ENCODE results near the gene RNGTT.
"Not testable (repeated sequence)": the region's sequence is repeated elsewhere in the genome, so short reads cannot be mapped to it uniquely, and the experiment has no call there.

The RNGTT gene

DNA sequence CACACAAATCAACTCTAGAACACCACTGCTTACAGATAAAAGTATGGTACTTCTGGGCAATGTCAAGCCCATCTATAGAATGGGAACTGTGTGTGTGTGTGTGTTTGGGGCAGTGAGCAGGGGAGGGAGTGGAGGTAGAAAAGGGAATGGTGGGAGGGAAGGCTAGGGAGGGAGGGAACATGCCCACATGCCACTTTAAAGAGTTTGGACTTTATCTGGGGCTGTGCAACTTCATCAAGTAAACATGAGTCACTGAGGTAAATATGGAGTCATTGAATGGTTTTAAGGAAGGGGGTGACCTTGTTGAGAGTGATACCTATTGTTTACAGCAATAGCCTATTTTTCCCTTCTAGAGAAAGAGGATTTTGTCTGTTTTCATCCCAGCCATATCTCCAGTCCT is 22.5 kb upstream of the RNGTT start:
- in situ Hi-C loops (cut with MboI; ENCODE audit: low sequenced_read_pairs, unreplicated experiment): loop anchor here (10.0 to 25.0 kb wide), 2 partner anchors 269 to 626 kb away; no protein-coding TSS in a partner anchor

DNA sequence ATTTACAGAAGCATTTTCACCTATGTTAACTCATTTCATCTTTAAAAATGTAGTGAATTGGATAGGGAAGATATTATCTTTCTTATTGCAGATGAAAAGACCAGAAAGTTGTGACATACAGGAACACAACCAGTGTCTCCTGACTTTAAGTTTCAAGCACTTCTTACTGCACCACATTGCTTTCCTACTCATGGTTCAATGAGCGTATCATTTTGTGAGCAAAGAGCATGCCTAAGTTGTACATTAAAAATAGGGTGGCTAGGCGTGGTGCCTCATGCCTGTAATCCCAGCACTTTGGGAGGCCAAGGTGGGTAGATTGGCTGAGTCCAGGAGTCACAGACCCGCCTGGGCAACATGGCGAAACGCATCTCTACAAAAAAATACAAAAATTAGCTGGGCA is 21.2 kb upstream of the RNGTT start:
- DNase-seq (ENCODE audit: low spot score): no peak
- in situ Hi-C loops (cut with MboI; ENCODE audit: low sequenced_read_pairs, unreplicated experiment): loop anchor here (10.0 to 25.0 kb wide), 2 partner anchors 270 to 628 kb away; no protein-coding TSS in a partner anchor

More for the DNA sequence above, 22.5 kb upstream of the RNGTT start:
- no peak for DNase-seq (ENCODE audit: low spot score)
- TF ChIP-seq, protein P1, sequence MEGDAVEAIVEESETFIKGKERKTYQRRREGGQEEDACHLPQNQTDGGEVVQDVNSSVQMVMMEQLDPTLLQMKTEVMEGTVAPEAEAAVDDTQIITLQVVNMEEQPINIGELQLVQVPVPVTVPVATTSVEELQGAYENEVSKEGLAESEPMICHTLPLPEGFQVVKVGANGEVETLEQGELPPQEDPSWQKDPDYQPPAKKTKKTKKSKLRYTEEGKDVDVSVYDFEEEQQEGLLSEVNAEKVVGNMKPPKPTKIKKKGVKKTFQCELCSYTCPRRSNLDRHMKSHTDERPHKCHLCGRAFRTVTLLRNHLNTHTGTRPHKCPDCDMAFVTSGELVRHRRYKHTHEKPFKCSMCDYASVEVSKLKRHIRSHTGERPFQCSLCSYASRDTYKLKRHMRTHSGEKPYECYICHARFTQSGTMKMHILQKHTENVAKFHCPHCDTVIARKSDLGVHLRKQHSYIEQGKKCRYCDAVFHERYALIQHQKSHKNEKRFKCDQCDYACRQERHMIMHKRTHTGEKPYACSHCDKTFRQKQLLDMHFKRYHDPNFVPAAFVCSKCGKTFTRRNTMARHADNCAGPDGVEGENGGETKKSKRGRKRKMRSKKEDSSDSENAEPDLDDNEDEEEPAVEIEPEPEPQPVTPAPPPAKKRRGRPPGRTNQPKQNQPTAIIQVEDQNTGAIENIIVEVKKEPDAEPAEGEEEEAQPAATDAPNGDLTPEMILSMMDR (IDR thresholded peaks at IDR 0.05; ENCODE audit: borderline replicate concordance, control extremely low read depth, extremely low read depth, insufficient read depth, missing control alignments): no peak

DNA sequence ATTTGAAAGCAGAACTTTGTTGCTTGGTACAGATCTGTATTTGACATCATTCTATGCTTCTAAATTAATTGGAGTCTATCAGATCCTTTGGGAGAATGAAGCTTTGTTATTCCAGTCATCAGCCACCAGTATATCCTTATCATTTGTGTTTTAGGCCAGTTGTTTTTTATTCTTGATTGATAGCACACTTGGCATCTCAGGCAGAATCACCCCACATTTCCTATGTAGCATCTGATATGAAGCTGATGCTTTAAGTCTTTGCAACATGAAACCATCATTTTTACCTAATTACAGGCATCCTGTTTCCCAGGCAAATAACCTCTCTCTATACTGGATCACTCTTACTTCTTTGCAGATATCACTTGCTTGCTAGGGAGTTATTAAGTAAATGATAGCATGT is 20.7 kb upstream of the RNGTT start:
- DNase-seq (ENCODE audit: low spot score): no peak
- in situ Hi-C loops (cut with MboI; ENCODE audit: low sequenced_read_pairs, unreplicated experiment): loop anchor here (10.0 to 25.0 kb wide), 2 partner anchors 271 to 628 kb away; no protein-coding TSS in a partner anchor
- TF ChIP-seq, protein P1 (IDR thresholded peaks at IDR 0.05; ENCODE audit: borderline replicate concordance, control extremely low read depth, extremely low read depth, insufficient read depth, missing control alignments): no peak

More for the DNA sequence above, 21.2 kb upstream of the RNGTT start:
- TF ChIP-seq, protein P1 (IDR thresholded peaks at IDR 0.05; ENCODE audit: borderline replicate concordance, control extremely low read depth, extremely low read depth, insufficient read depth, missing control alignments): no peak

DNA sequence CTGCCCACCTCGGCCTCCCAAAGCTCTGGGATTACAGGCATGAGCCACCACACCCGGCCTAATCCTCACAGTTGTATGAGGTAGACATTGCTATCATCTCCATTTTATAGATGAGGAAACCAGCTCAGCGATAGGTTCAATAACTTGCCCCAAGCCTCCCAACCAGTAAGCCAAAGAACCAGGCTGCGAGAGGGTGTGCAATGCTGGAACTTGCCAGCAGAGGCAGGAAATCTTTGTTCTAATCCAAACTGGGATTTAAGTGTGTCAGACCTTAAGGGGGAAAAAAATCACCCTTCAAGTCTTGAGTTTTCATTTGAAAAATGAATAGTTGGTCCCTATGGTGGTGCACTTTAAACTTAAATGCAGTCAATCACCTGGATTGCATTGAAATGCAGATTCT is 20.1 kb upstream of the RNGTT start:
- TF ChIP-seq, protein P1 (IDR thresholded peaks at IDR 0.05; ENCODE audit: borderline replicate concordance, control extremely low read depth, extremely low read depth, insufficient read depth, missing control alignments): peak; percentile 18
- no peak for DNase-seq (ENCODE audit: low spot score)
- in situ Hi-C loops (cut with MboI; ENCODE audit: low sequenced_read_pairs, unreplicated experiment): loop anchor here (10.0 to 25.0 kb wide), 2 partner anchors 271 to 629 kb away; no protein-coding TSS in a partner anchor

DNA sequence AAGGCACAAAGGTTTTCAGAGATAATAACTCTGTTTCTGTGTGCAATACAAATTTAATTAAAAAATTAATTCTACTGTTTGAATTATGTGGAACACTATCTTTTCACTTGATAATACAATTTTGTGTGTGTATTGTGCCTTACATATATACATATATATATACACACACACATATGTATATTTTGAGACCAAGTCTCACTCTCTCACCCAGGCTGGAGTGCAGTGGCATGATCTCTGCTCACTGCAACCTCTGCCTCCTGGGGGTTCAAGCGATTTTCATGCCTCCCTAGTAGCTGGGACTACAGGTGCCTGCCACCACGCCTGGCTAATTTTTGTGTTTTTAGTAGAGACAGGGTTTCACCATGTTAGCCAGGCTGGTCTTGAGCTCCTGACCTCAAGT is 19.7 kb upstream of the RNGTT start:
- in situ Hi-C loops (cut with MboI; ENCODE audit: low sequenced_read_pairs, unreplicated experiment): loop anchor here (10.0 to 25.0 kb wide), 2 partner anchors 272 to 629 kb away; no protein-coding TSS in a partner anchor
- not testable (repeated sequence) for DNase-seq (ENCODE audit: low spot score)

DNA sequence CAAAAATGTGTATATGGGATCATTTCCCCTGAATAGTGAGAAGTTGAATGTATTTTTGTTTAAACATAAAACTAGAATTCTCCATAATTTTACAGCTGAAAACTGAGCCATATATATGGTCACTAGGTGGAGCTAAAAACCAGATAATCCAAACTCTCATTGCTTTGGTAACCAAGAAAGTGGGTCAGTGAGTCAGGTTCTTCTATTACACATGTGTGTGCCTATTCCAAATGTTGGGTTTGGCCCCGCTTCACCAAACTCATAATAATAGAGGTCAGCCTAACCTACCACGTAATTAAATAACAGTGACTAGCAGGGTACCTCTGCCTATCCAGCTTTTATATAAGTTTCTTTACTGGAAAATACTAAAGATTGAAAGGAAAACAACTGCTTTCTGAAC is 19.3 kb upstream of the RNGTT start:
- in situ Hi-C loops (cut with MboI; ENCODE audit: low sequenced_read_pairs, unreplicated experiment): loop anchor here (10.0 to 25.0 kb wide), 2 partner anchors 272 to 630 kb away; no protein-coding TSS in a partner anchor
- DNase-seq (ENCODE audit: low spot score): peak; percentile 57
- TF ChIP-seq, protein P1 (IDR thresholded peaks at IDR 0.05; ENCODE audit: borderline replicate concordance, control extremely low read depth, extremely low read depth, insufficient read depth, missing control alignments): peak; percentile 53

DNA sequence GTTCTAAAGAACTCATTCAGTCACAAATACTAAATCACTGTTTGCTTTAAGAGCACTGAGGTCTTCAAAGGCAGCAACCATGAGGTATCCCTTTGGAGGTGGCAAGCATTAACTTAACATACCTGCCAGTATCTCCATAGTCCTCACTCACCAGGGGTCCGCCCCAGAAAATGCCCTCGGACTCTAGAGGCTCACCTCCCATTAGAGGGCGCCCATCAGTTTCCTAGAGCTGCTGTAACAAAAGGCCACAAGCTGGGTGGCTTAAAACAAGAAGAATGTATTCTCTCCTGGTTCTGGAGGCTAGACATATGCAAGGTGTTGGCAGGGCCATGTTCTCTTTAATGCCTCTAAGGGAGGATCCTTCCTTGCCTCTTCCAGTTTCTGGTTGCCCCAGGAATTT is 12.0 kb upstream of the RNGTT start:
- TF ChIP-seq, protein P1 (IDR thresholded peaks at IDR 0.05; ENCODE audit: borderline replicate concordance, control extremely low read depth, extremely low read depth, insufficient read depth, missing control alignments): no peak
- in situ Hi-C loops (cut with MboI; ENCODE audit: low sequenced_read_pairs, unreplicated experiment): loop anchor here (25.0 kb wide), 1 partner anchor 637 kb away; no protein-coding TSS in a partner anchor
- no peak for DNase-seq (ENCODE audit: low spot score)

All from GM13976 (cell line).